ENCODE data around the gene TMEM165.

Gene TMEM165

DNA sequence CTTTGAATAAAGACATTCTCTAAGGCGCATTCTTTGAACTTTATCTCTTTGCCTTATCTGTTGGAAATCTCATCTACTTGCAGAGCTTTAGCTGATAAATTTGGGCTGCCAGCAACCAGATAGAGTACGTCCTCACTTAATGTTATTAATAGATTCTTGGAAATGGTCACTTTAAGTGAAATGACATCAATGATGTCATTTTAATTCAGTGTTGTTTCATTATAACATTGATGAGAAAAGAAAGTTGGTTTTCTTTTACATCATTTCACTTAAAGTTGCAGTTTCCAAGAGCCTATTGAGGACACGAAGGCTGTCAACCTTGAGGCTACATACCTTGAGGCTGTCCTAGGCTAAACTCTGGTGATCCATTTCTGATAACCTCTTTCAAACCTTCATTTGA, 9.3 kb downstream of the TMEM165 start:
- TF ChIP-seq, protein P1, sequence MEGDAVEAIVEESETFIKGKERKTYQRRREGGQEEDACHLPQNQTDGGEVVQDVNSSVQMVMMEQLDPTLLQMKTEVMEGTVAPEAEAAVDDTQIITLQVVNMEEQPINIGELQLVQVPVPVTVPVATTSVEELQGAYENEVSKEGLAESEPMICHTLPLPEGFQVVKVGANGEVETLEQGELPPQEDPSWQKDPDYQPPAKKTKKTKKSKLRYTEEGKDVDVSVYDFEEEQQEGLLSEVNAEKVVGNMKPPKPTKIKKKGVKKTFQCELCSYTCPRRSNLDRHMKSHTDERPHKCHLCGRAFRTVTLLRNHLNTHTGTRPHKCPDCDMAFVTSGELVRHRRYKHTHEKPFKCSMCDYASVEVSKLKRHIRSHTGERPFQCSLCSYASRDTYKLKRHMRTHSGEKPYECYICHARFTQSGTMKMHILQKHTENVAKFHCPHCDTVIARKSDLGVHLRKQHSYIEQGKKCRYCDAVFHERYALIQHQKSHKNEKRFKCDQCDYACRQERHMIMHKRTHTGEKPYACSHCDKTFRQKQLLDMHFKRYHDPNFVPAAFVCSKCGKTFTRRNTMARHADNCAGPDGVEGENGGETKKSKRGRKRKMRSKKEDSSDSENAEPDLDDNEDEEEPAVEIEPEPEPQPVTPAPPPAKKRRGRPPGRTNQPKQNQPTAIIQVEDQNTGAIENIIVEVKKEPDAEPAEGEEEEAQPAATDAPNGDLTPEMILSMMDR (IDR thresholded peaks at IDR 0.05; ENCODE audit: low read depth, low read length, missing control alignments), result no peak
- no peak overlapping the region for H3K4me3 ChIP-seq (ENCODE audit: low read depth, low read length)
- no peak for DNase-seq (ENCODE audit: low read depth)

DNA sequence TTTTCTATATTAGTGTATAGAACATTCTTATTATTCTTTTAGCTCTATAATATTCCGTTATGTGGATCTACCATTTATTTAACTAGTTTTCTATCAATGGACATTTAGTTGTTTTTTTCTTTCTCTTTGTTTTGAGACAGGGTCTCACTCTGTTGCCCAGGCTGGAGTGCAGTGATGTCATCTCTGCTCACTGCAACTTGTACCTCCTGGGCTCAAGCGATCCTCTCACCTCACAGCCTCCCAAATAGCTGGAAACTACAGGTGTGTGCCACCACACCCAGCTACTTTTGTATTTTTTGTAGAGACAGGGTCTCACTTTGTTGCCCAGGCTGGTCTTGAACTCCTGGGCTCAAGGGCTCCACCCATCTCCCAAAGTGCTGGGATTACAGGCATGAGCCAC, 10.8 kb downstream of the TMEM165 start:
- no peak for DNase-seq (ENCODE audit: low read depth)
- H3K4me3 ChIP-seq (ENCODE audit: low read depth, low read length), result no peak overlapping the region
- TF ChIP-seq, protein P1 (IDR thresholded peaks at IDR 0.05; ENCODE audit: low read depth, low read length, missing control alignments), result no peak

- TF ChIP-seq, protein P1 (IDR thresholded peaks at IDR 0.05; ENCODE audit: low read depth, low read length, missing control alignments), result no peak
Observed at GRCh38 chr4:55407119-55407518, 11.4 kb downstream of the TMEM165 start.

GRCh38 chr4:55407764-55408163, 12.0 kb downstream of the TMEM165 start:
- H3K4me3 ChIP-seq (ENCODE audit: low read depth, low read length), result no peak overlapping the region

More at GRCh38 chr4:55407119-55407518, 11.4 kb downstream of the TMEM165 start:
- H3K4me3 ChIP-seq (ENCODE audit: low read depth, low read length), result no peak overlapping the region
- no peak for DNase-seq (ENCODE audit: low read depth)

GRCh38 chr4:55409468-55410171, 13.9 kb downstream of the TMEM165 start:
- no peak for DNase-seq (ENCODE audit: low read depth)

More at GRCh38 chr4:55407764-55408163, 12.0 kb downstream of the TMEM165 start:
- TF ChIP-seq, protein P1 (IDR thresholded peaks at IDR 0.05; ENCODE audit: low read depth, low read length, missing control alignments), result no peak
- no peak for DNase-seq (ENCODE audit: low read depth)

DNA sequence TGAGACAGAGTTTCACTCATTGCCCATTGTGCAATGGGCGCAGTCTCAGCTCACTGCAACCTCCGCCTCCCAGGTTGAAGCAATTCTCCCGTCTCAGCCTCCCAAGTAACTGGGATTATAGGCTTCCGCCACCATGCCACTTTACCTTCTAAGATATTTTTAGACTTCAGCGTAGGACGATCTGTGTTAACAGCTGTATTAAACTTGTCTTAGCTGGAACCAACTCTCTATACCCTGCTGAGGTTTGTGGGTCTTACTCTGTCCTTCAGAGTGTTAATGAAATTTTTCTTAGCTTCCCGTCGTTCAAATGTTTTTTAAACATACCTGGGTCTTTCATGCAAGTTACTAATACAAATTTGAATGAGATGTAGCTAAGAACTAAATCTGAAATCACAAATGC, 14.7 kb downstream of the TMEM165 start:
- H3K4me3 ChIP-seq (ENCODE audit: low read depth, low read length), result no peak overlapping the region
- no peak for DNase-seq (ENCODE audit: low read depth)
- TF ChIP-seq, protein P1 (IDR thresholded peaks at IDR 0.05; ENCODE audit: low read depth, low read length, missing control alignments), result no peak

More at GRCh38 chr4:55409468-55410171, 13.9 kb downstream of the TMEM165 start:
- H3K4me3 ChIP-seq (ENCODE audit: low read depth, low read length), result no peak overlapping the region
- TF ChIP-seq, protein P1 (IDR thresholded peaks at IDR 0.05; ENCODE audit: low read depth, low read length, missing control alignments), result peak; percentile 58

DNA sequence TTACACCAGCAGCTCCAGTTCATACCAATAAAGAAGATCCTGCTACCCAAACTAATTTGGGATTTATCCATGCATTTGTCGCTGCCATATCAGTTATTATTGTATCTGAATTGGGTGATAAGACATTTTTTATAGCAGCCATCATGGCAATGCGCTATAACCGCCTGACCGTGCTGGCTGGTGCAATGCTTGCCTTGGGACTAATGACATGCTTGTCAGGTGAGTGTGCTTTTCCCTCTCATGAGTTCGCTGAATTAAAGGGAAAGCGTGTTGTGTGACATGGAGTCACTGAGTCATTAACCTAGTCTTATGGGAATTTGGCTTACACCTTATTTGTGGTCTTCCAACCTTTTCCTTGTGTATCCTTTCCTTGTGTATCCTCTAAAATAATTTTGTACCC, 15.9 kb downstream of the TMEM165 start:
- no peak overlapping the region for H3K4me3 ChIP-seq (ENCODE audit: low read depth, low read length)
- DNase-seq (ENCODE audit: low read depth), result no peak
- TF ChIP-seq, protein P1 (IDR thresholded peaks at IDR 0.05; ENCODE audit: low read depth, low read length, missing control alignments), result no peak

Data from GM12864 (cell line).